Neural crest cell (in vitro differentiated cells): ENCODE results near the gene HDAC3. TPM values are rescaled to one million over a fixed set of nuclear protein-coding genes. Genes with fewer than 3 reads are reported as not detected.
A peak's percentile ranks its signal among the peaks of the same experiment; 100 is the strongest.

Source experiments
- DNase-seq: peaks from one replicate; pipeline ENCODE4 v3.0.0; 2021; ENCODE audit warnings: low read depth, mixed read lengths, low spot score
- H3K27ac Mint-ChIP-seq: one replicate; pipeline ENCODE4 v1.8.0; 2021; ENCODE audit warnings: mild to moderate bottlenecking, mixed read lengths; ENCODE audit not compliant: unreplicated experiment
- H3K27me3 Mint-ChIP-seq: 2 replicates; pipeline ENCODE4 v1.8.0; 2021; ENCODE audit warnings: low read depth, mild to moderate bottlenecking, mixed read lengths
- H3K36me3 Mint-ChIP-seq: 2 replicates; pipeline ENCODE4 v1.8.0; 2021; ENCODE audit warnings: low read depth, mild to moderate bottlenecking, mixed read lengths
- H3K4me1 Mint-ChIP-seq: 2 replicates; pipeline ENCODE4 v1.8.0; 2021; ENCODE audit warnings: mixed read lengths
- H3K4me3 Mint-ChIP-seq: one replicate; pipeline ENCODE4 v1.8.0; 2021; ENCODE audit warnings: mild to moderate bottlenecking, mixed read lengths
- H3K9me3 Mint-ChIP-seq: 2 replicates; pipeline ENCODE4 v1.8.0; 2021; ENCODE audit warnings: mixed read lengths
- total RNA-seq: library from RNA; stranded (reverse); gene quantifications from 2 replicates; pipeline ENCODE4 v1.2.1, GENCODE V29; 2021
- TF ChIP-seq, protein P1 (sequence below): fragments of 200-600 bp; sonication (generic); conservative IDR thresholded peaks from 2 replicates; pipeline ENCODE4 v1.5.0; 2021; ENCODE audit warnings: antibody characterized with exemption, mild to moderate bottlenecking

HDAC3 gene
- total RNA-seq, 1 donor from 2014 or later: 114 TPM

DNA sequence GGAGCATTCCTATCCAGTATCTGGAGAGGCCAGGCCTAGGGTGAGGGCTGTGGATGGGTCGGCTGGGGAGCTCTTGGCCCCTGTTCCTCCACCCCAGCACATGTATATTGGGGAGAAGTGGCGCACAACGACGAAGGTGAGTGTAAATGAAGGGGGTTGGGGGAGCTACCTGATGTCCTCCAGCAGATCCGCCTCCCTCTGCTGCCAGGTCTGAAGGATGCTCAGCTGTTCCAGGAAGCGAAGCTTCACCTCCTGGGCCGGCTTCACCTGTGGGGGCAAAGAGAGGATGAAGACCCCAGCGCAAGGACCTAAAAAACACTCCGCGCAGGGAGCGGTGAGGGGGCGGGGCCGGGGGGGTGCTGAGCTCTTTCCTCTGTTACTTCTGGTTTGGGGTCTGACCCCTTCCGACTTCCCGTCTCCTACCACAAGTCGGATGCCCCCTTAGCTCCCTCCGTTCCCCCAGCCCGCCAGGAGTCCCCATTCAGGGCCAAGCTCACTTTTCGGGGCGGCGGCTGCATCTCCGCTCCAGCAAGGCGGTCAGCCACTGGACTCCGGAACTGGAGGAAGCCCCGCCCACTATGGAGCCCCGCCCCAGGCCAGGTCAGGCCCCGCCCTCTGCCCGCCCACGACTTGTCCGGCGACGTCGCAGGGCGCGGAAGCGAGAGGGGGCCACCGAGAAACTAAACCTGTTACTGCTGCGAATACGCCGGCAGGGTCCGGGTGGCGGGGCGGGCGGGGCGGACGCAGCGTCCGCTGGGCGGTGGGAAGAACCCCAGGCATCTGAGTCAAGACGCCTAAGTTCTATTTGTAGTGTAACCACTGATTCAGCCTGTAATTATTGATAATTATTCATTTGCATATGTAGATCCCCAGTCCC is 14.4 kb upstream of the HDAC3 start, which contains the start of gene FCHSD1:
Gene FCHSD1 (minus strand): TSS at position 568 of the 877 bp plus-strand sequence. CDS start 50 bp downstream, at position 518.
- TF ChIP-seq, protein P1, sequence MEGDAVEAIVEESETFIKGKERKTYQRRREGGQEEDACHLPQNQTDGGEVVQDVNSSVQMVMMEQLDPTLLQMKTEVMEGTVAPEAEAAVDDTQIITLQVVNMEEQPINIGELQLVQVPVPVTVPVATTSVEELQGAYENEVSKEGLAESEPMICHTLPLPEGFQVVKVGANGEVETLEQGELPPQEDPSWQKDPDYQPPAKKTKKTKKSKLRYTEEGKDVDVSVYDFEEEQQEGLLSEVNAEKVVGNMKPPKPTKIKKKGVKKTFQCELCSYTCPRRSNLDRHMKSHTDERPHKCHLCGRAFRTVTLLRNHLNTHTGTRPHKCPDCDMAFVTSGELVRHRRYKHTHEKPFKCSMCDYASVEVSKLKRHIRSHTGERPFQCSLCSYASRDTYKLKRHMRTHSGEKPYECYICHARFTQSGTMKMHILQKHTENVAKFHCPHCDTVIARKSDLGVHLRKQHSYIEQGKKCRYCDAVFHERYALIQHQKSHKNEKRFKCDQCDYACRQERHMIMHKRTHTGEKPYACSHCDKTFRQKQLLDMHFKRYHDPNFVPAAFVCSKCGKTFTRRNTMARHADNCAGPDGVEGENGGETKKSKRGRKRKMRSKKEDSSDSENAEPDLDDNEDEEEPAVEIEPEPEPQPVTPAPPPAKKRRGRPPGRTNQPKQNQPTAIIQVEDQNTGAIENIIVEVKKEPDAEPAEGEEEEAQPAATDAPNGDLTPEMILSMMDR: no peak
- no peaks in the 10 kb centered on the region for H3K9me3 Mint-ChIP-seq

DNA sequence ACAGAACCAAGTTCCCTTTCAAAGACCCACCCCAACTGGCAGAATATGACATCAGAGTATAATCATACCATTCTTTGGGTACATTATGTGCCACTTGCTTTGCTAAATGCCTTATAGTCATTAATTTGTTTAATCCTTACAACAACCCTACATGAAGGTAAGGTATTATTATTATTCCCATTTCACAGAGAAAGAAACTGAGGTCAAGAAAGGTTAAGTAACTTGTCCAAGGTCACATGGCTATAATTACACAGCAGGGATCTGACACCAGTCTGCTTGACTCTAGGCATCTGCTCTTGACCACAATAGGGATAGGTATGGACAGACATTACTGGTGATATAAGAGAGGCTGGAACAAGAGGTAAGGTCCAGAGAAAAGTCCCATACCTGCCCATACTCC is 13.3 kb upstream of the HDAC3 start:
- H3K27me3 Mint-ChIP-seq: no peaks in the 10 kb centered on the region
- no peak for DNase-seq
- peak overlapping the region; percentile 96 for H3K4me3 Mint-ChIP-seq
- H3K4me1 Mint-ChIP-seq: peaks cover 10% of the 10 kb centered on the region
- TF ChIP-seq, protein P1: no peak
- H3K9me3 Mint-ChIP-seq: no peaks in the 10 kb centered on the region
- peaks cover 2% of the 10 kb centered on the region for H3K36me3 Mint-ChIP-seq
- peak overlapping the region; percentile 38 for H3K27ac Mint-ChIP-seq

More for the DNA sequence above, 14.4 kb upstream of the HDAC3 start, which contains the start of gene FCHSD1:
- Mint-ChIP-seq H3K36me3 (peaks cover 5% of the 10 kb centered on the region), H3K27ac (peak within 1 kb of the TSS; percentile 76), H3K27me3 (no peaks in the 10 kb centered on the region), H3K4me3 (peak within 1 kb of the TSS; percentile 96), H3K4me1 (peaks cover 10% of the 10 kb centered on the region)
- peak; percentile 84 for DNase-seq

DNA sequence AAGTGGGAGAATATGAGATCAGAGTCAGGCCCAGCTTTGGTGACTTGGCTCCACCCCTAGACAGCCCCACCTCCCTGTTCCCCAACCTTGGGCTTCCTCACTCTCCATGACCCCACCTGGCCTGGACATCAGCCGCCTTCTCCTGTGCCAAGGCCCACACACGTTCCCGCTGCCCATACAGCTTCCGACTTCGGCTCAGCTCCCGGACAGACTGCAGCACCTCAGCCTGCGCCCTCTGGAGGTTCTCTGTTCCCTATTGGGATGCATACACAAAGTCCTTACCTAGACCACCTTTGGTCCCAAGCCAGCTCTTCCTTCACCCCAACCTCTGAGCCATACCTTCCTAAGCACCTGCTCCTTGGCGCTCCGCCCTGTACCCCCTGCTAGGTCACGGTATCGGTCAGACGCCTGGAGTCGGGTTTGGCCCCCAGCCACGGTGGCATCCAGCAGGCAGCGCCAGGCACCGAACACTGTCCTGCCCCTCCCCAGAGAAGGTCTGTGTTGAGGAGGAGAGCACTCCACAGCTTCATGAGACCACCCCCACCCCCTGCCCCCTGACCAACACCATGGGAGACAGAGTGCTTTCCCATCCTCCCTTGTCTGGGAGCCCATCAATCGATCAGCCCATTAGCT is 12.5 kb upstream of the HDAC3 start:
- H3K27ac Mint-ChIP-seq: no peak overlapping the region

DNA sequence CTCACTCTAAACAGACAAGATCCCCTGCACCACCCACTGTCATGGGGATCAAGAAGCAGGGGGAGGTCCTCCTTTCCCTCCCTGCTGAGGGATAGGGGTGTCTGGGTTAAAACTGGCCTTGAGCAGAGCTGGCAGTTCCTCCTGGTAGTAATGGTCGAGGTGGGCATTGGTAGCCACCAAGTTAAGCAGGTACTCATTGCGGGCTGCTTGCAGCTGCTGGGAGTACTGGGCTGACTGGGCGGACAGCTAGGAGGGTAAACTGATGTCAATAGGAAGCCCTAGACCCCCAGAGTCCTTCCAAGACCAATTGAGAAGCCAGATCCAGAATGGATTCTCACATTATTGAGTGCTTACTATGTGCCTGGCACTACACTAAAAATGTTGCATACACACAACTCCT is 11.2 kb upstream of the HDAC3 start:
- TF ChIP-seq, protein P1: no peak
- no peak overlapping the region for H3K27ac Mint-ChIP-seq
- no peak overlapping the region for H3K4me3 Mint-ChIP-seq
- no peaks in the 10 kb centered on the region for H3K9me3 Mint-ChIP-seq
- H3K4me1 Mint-ChIP-seq: peaks cover 10% of the 10 kb centered on the region
- no peak for DNase-seq
- H3K27me3 Mint-ChIP-seq: no peaks in the 10 kb centered on the region
- H3K36me3 Mint-ChIP-seq: no peaks in the 10 kb centered on the region

More for the DNA sequence above, 12.5 kb upstream of the HDAC3 start:
- no peaks in the 10 kb centered on the region for H3K9me3 Mint-ChIP-seq
- H3K4me3 Mint-ChIP-seq: peak overlapping the region; percentile 96
- peaks cover under 1% of the 10 kb centered on the region for H3K36me3 Mint-ChIP-seq
- peaks cover 10% of the 10 kb centered on the region for H3K4me1 Mint-ChIP-seq
- TF ChIP-seq, protein P1: no peak
- DNase-seq: no peak
- no peaks in the 10 kb centered on the region for H3K27me3 Mint-ChIP-seq

DNA sequence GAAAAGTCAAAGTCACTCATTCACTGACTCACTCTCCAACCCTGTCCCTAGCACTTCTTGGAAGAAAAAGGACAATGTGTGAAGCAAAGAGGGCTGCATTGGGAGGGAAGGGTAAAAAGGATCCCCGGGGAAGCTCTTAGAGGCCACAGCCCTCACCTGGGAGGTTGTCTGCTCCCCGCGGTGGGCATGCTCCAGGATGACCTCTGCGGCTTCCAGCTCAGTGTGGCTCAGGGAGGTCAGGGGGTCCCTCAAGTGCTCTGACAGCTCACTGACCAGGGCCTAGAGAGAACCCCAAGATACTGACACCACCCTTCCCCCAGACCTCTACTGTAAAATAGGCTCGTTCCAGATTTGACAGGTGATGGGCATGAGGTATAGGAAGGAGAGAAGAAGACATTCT is 10.6 kb upstream of the HDAC3 start:
- no peaks in the 10 kb centered on the region for H3K9me3 Mint-ChIP-seq
- H3K4me3 Mint-ChIP-seq: no peak overlapping the region
- no peaks in the 10 kb centered on the region for H3K36me3 Mint-ChIP-seq

More for the DNA sequence above, 10.6 kb upstream of the HDAC3 start:
- H3K27me3 Mint-ChIP-seq: no peaks in the 10 kb centered on the region
- no peak overlapping the region for H3K27ac Mint-ChIP-seq
- peaks cover 8% of the 10 kb centered on the region for H3K4me1 Mint-ChIP-seq
- no peak for DNase-seq
- TF ChIP-seq, protein P1: no peak
